ENCODE data around the gene SIL1.
"Not testable (repeated sequence)": the region's sequence is repeated elsewhere in the genome, so short reads cannot be mapped to it uniquely, and the experiment has no call there.

The SIL1 gene

DNA sequence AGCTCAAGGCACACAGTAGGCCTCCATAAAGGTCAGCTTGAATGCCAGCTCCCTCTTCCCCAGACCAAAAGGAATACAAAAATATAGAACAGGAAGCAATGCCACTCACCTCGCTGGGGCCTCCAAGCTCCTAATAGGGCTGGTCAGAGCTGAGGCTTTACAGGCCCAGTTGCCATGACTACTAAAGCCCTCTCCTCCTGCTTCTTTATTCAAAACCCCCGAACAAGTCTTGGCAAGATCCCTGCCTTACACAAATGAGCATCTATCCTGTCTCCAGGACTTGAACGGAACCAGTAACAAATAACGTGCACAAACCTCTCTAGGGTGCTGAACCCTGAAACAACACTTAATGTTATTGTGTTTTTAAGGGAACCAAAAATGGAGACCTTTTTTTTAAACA lies 136.3 kb downstream of the SIL1 start:
- H3K27ac Mint-ChIP-seq: no peak overlapping the region

DNA sequence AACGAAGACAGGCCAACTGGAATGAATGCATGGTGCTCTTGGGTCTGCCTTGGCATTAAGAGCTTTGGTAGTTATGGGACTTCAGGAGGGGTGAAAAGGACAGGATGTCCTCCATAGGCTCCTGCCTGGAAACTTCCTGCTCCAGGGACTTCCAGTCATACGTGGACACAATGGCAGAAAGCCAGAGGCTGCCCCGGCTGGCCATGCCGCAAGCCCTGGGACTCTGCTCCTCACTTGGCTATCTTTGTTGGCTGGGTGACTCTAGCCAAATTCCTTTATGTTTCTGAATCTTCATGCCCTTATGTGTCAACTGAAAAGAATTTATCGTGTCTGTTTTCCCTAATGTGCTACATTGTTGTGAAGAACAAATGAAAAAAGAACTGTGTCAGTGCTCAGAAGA lies 136.9 kb downstream of the SIL1 start:
- H3K9me3 Mint-ChIP-seq: no peaks in the 10 kb centered on the region
- DNase-seq (ENCODE audit: low spot score in 2 of 2) (no peak), ATAC-seq (ENCODE audit: low read depth) (no peak)
- H3K27ac Mint-ChIP-seq: no peak overlapping the region
- H3K36me3 Mint-ChIP-seq: peaks cover 7% of the 10 kb centered on the region
- H3K27me3 Mint-ChIP-seq: no peaks in the 10 kb centered on the region
- no peaks in the 10 kb centered on the region for H3K4me1 Mint-ChIP-seq
- no peak overlapping the region for H3K4me3 Mint-ChIP-seq

More for the DNA sequence above, 136.3 kb downstream of the SIL1 start:
- no peaks in the 10 kb centered on the region for H3K4me1 Mint-ChIP-seq
- no peaks in the 10 kb centered on the region for H3K27me3 Mint-ChIP-seq
- no peak overlapping the region for H3K4me3 Mint-ChIP-seq
- H3K36me3 Mint-ChIP-seq: peaks cover 7% of the 10 kb centered on the region
- H3K9me3 Mint-ChIP-seq: no peaks in the 10 kb centered on the region
- DNase-seq (ENCODE audit: low spot score in 2 of 2) (no peak), ATAC-seq (ENCODE audit: low read depth) (no peak)

DNA sequence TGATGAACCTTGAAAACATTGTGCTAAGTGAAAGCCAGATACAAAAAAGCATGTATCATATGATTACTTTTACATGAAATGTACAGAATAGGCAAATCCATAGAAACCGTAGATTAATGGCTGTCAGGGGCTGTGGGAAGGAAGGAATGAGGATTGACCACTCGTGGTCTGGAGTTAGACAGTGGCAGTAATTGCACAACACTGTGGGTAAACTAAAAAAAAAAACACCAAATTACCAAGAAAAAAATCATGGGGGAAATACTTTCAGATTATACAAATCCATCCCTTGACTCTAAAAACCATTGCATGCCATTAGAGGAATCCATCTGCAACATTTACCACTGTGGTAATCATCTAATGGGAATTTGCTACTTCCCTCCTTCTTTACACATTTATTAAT lies 140.0 kb downstream of the SIL1 start:
- no peak overlapping the region for H3K4me3 Mint-ChIP-seq
- no peak for ATAC-seq (ENCODE audit: low read depth)
- peaks cover 7% of the 10 kb centered on the region for H3K36me3 Mint-ChIP-seq
- H3K27me3 Mint-ChIP-seq: no peaks in the 10 kb centered on the region
- H3K27ac Mint-ChIP-seq: no peak overlapping the region
- no peaks in the 10 kb centered on the region for H3K9me3 Mint-ChIP-seq
- no peaks in the 10 kb centered on the region for H3K4me1 Mint-ChIP-seq
- no peak for DNase-seq (ENCODE audit: low spot score in 2 of 2)

DNA sequence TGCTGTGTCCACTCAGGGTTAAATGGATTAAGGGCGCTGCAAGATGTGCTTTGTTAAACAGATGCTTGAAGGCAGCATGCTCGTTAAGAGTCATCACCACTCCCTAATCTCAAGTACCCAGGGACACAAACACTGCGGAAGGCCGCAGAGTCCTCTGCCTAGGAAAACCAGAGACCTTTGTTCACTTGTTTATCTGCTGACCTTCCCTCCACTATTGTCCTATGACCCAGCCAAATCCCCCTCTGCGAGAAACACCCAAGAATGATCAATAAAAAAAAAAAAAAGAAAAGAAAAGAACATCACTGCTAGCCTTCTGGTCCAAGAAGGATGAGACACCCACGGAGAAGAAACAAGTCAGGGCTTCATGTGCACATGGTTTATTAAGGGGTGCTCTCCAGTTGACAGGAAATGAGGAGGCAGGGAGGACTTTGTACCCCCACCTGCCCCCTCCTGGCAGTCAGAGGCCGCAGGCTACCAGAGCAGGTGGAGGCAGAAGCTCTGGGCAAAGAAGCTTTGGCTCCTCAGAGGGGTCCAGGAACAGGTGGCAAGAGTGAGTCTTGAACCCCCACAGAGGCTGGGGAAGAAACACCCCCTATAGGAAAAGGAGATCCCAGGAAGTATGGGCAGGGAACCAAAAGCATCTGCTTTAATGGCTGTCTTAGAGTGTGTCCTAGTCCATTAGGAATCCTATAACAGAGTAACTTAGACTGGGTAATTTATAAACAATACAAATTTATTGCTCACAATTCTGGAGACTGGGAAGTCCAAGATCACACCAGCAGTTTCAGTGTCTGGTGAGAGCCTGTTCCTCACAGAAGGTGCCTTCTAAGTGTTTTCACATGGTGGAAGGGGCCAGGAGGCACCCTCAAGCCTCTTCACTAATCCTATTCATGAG lies 140.9 kb downstream of the SIL1 start:
- not testable (repeated sequence) for H3K9me3 Mint-ChIP-seq; DNase-seq (ENCODE audit: low spot score in 2 of 2); H3K36me3 Mint-ChIP-seq; H3K4me1 Mint-ChIP-seq; H3K4me3 Mint-ChIP-seq; H3K27ac Mint-ChIP-seq; H3K27me3 Mint-ChIP-seq; ATAC-seq (ENCODE audit: low read depth)

DNA sequence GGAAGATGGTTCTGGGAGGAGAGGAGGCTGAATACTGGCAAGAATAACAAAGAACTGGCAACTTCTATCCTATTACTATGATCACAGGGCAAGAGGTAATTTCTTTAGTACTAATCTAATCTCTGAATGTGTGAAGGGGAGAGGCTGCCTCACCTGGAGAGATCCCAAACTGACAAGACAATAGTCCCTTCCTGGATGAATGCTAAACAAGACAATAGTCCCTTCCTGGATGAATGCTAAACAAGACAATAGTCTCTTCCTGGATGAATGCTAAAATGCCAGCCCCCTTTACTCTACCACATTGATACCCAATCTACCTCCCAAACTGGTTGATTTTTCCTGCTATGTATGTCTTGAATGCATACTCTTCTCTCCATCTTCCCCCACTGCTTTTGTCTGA lies 145.2 kb downstream of the SIL1 start:
- H3K4me3 Mint-ChIP-seq: no peak overlapping the region
- H3K36me3 Mint-ChIP-seq: peaks cover 11% of the 10 kb centered on the region
- H3K9me3 Mint-ChIP-seq: no peaks in the 10 kb centered on the region
- no peaks in the 10 kb centered on the region for H3K27me3 Mint-ChIP-seq
- no peak overlapping the region for H3K27ac Mint-ChIP-seq
- no peak for DNase-seq (ENCODE audit: low spot score in 2 of 2)
- ATAC-seq (ENCODE audit: low read depth): no peak
- H3K4me1 Mint-ChIP-seq: no peaks in the 10 kb centered on the region

DNA sequence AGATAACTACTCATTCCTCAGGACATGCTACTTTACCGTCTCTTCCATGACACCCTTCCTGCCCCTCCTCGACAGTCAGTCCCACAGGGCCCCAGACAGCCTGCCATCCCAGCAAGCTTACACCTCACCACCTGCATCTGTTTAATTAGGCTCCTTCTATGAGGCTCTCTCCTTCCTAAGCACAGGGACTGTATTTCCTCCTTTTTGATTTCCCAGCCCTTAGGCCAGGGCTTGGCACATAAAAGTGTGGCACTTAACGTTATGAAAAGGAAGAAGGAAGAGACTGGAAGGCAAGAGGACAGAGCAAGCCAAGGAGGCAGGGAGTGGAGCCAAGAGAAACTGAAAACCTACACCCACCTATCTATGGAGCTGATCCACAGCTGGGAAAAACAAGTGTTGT lies 146.8 kb downstream of the SIL1 start:
- Mint-ChIP-seq H3K36me3 (peaks cover 13% of the 10 kb centered on the region), H3K4me1 (no peaks in the 10 kb centered on the region), H3K27me3 (no peaks in the 10 kb centered on the region), H3K9me3 (no peaks in the 10 kb centered on the region), H3K27ac (no peak overlapping the region), H3K4me3 (no peak overlapping the region)
- ATAC-seq (ENCODE audit: low read depth) (no peak), DNase-seq (ENCODE audit: low spot score in 2 of 2) (no peak)

DNA sequence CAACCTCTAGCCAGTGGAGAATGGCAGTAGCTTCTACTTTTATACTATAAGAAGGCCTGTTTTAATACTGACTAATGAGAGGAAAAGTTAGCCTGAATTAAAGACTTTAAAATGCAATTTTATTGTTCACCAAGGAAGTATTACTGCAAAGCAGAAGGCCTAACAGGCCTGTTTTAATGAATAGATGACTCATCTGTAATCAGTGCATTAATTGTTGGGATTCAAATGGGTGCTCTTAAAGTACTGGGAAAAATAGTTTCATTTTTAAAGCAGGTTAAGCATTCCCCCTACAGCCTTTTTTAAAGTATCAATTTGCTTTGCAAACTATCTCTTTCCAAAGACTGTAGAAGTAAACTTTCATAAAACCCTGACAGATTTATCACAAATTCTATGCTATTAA lies 147.7 kb downstream of the SIL1 start:
- no peaks in the 10 kb centered on the region for H3K27me3 Mint-ChIP-seq
- ATAC-seq (ENCODE audit: low read depth) (no peak), DNase-seq (ENCODE audit: low spot score in 2 of 2) (no peak)
- no peak overlapping the region for H3K4me3 Mint-ChIP-seq
- H3K4me1 Mint-ChIP-seq: no peaks in the 10 kb centered on the region
- no peaks in the 10 kb centered on the region for H3K9me3 Mint-ChIP-seq
- H3K36me3 Mint-ChIP-seq: peaks cover 13% of the 10 kb centered on the region
- H3K27ac Mint-ChIP-seq: no peak overlapping the region

DNA sequence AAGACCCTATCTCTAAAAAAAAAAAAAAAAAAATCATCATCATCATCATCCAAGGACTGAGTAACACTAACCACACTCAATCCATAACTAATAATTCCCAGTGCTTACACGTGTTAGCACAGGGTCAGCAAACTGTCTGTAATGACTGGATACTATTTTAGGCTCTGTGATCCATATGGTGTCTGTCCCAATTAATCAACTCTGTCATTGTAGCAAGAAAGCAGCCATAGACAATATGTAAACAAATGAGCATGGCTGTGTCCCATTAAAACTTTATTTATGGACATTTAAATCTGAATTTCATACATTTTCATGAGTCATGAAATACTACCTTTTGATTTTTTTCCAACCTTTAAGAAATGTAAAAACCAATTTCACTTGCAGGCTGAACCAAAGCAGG lies 148.4 kb downstream of the SIL1 start:
- no peaks in the 10 kb centered on the region for H3K27me3 Mint-ChIP-seq
- no peak overlapping the region for H3K4me3 Mint-ChIP-seq
- DNase-seq (ENCODE audit: low spot score in 2 of 2): no peak
- no peak overlapping the region for H3K27ac Mint-ChIP-seq
- no peaks in the 10 kb centered on the region for H3K4me1 Mint-ChIP-seq
- ATAC-seq (ENCODE audit: low read depth): no peak
- H3K9me3 Mint-ChIP-seq: no peaks in the 10 kb centered on the region
- peaks cover 13% of the 10 kb centered on the region for H3K36me3 Mint-ChIP-seq

DNA sequence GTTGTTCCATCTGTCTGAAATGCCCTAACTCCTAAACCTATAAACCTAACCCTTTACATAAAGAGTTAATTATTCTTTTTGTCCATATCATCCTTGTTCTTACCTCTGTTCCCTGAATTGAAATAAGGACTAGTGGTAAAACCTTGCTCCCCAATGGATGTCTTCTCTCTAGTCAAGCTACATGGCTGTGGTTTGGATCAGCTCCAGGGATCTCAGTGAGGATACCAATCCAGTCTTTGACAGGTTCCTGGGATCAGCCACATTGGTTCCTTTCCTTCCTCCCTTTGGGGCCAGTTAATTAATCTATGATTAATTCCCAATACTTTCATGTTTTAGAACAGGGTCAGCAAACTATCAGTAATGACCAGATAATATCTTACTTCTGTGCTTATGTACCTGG lies 151.6 kb downstream of the SIL1 start:
- Mint-ChIP-seq H3K9me3 (no peaks in the 10 kb centered on the region), H3K36me3 (peaks cover 14% of the 10 kb centered on the region), H3K4me1 (no peaks in the 10 kb centered on the region), H3K27me3 (no peaks in the 10 kb centered on the region), H3K4me3 (no peak overlapping the region), H3K27ac (no peak overlapping the region)
- DNase-seq (ENCODE audit: low spot score in 2 of 2) (no peak), ATAC-seq (ENCODE audit: low read depth) (no peak)

DNA sequence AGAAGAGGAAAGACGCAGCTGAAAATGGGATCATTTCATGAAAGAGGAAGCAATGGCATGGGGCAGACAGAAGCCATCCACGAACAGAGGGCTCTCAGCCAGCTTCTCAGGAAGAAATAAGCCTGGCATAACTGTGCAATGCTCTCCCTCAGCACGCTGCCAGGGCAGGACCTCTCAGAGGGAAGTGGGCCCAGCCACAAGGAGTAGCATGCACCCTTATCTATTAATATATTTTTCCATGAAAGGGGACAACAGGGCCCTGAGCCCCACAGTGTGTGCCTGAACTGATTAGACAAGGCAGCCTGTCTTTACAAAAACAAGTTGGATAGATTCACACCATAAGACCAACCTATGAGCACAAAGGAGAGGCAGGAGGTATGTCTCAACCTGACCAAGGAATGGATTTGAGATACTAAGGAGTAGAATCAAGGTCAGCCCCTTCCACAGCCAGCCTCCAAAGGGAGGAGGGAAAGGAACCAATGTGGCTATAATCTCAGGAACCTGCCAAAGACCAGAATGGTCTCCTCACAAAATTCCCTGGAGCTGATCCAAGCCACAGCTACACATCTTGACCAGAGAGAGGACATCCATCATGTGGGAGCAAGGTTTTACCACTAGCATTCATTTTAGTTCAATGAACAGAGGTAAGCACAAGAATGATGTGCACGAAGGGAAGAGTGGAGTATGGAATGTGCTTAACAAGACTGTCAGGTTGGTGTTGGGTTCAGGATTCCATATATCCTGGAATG lies 154.8 kb downstream of the SIL1 start:
- no peak overlapping the region for H3K4me3 Mint-ChIP-seq
- H3K36me3 Mint-ChIP-seq: peaks cover 19% of the 10 kb centered on the region
- ATAC-seq (ENCODE audit: low read depth): no peak
- no peaks in the 10 kb centered on the region for H3K27me3 Mint-ChIP-seq
- H3K9me3 Mint-ChIP-seq: no peaks in the 10 kb centered on the region
- no peak overlapping the region for H3K27ac Mint-ChIP-seq
- H3K4me1 Mint-ChIP-seq: no peaks in the 10 kb centered on the region
- no peak for DNase-seq (ENCODE audit: low spot score in 2 of 2)

DNA sequence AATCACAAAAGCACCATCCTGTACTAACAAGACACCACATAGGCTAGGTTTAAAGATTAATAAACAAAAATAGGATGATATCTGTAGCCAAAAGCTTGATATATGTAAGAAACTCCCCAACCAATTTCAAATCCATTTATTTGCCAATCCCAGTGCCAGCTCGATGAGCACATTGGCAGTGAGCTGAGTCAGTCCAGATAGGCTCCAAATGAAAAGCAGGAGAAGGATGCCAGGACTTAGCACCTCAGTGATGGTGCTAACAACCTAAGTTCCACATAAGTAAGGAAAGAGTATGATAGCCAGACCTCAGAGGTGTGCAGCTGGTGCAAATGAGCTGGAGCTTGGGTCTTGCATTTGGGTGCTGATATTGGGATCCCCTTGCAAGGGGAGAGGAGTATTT lies 158.1 kb downstream of the SIL1 start:
- H3K9me3 Mint-ChIP-seq: peaks cover 6% of the 10 kb centered on the region
- H3K27me3 Mint-ChIP-seq: no peaks in the 10 kb centered on the region
- H3K4me1 Mint-ChIP-seq: no peaks in the 10 kb centered on the region
- peaks cover 37% of the 10 kb centered on the region for H3K36me3 Mint-ChIP-seq
- no peak overlapping the region for H3K27ac Mint-ChIP-seq
- no peak overlapping the region for H3K4me3 Mint-ChIP-seq
- DNase-seq (ENCODE audit: low spot score in 2 of 2): no peak
- ATAC-seq (ENCODE audit: low read depth): no peak

DNA sequence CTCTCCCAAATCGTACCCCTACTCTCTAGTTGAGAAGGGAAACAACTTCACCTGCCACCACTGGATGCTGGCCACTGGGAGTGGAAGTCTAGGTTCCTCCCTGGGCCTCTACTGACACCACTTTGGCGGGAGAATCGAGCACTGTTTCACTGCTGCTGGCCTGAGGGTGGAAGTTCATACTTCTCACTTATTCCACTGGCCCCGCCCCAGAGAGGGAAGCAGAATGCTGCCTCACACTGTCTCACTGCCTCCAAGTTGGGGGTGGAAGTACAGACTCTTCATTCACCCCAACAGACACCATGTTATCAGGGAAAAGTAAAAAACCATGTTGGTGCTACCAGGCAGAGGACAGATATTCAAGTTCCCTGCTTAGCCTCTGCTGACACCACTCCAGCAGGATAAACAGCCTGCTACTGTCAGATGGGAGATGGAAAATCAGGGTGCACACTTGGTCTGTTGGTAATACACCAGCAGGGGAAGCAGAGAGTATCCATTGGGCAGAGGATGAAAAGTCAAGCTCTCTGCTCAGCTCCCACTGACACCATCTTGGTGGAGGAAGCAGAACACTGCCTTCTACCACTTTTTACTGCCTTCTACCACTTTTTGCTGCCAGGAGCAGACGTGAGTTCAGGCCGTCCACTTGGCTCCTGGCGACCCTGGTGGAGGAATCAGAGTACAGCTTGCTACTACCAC lies 159.4 kb downstream of the SIL1 start:
- Mint-ChIP-seq H3K4me1 (no peaks in the 10 kb centered on the region), H3K27ac (no peak overlapping the region), H3K9me3 (peaks cover 6% of the 10 kb centered on the region), H3K27me3 (no peaks in the 10 kb centered on the region), H3K36me3 (peaks cover 38% of the 10 kb centered on the region), H3K4me3 (no peak overlapping the region)
- no peak for ATAC-seq (ENCODE audit: low read depth)
- no peak for DNase-seq (ENCODE audit: low spot score in 2 of 2)

DNA sequence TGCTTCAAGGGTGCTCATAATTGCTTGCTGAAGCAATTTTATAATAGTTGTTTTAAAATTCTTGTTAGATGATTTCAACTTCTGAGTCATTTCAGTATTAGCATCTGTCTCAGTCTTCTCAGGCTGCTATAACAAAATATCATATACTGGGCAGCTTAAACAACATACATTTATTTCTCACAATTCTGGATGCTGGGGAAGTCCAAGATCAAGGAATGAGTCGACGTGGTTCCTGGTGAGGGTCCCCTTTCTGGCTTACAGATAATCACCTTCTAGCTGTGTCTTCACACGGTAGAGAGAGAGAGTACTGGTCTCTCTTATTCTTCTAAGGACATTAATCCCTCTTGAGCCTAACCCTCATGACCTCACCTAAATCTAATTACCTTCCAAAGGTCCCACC lies 160.4 kb downstream of the SIL1 start:
- Mint-ChIP-seq H3K36me3 (peaks cover 44% of the 10 kb centered on the region), H3K4me3 (no peak overlapping the region), H3K27ac (no peak overlapping the region), H3K27me3 (no peaks in the 10 kb centered on the region), H3K4me1 (no peaks in the 10 kb centered on the region), H3K9me3 (peaks cover 10% of the 10 kb centered on the region)
- ATAC-seq (ENCODE audit: low read depth) (no peak), DNase-seq (ENCODE audit: low spot score in 2 of 2) (no peak)

DNA sequence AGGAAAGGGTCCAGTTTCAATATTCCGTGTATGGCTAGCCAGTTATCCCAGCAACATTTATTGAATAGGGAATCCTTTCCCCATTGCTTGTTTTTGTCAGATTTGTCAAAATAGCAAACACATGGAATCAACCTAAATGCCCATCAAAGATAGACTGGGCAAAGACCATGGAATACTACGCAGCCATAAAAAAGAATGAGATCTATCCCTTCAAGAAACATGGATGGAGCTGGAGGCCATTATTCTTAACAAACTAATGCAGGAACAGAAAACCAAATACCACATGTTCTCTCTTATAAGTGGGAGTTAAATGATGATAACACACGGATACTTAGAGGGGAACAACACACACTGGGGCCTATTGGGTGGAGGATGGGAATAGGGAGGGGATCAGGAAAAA lies 161.8 kb downstream of the SIL1 start:
- H3K4me1 Mint-ChIP-seq; DNase-seq (ENCODE audit: low spot score in 2 of 2); H3K9me3 Mint-ChIP-seq; H3K27ac Mint-ChIP-seq; ATAC-seq (ENCODE audit: low read depth); H3K27me3 Mint-ChIP-seq; H3K4me3 Mint-ChIP-seq: not testable (repeated sequence)
- peaks cover 39% of the 10 kb centered on the region for H3K36me3 Mint-ChIP-seq

Data from memory B cell (primary cell).